Panc1 (cell line): Measurements from ENCODE around the gene MYH14. TPM values are rescaled to one million over a fixed set of nuclear protein-coding genes. Genes with fewer than 3 reads are reported as not detected.

Experiments
- ATAC-seq: fragments of 200-7000 bp; cut with Tn5 transposase; 2 replicates; pipeline ENCODE4 v1.9.1; 2020; ENCODE audit warnings: mild to moderate bottlenecking, moderate library complexity
- BruUV-seq: library from RNA; stranded (reverse); fragments of 400-500 nt; replicated peaks from 2 replicates; lab custom pipeline; 2021; lab: Mats Ljungman, UMichigan
- CTCF ChIA-PET: fragments of 300-600 bp; sonication (Branson Sonifier 250); formaldehyde crosslinking; loops from one replicate; lab custom pipeline; 2022; ENCODE audit warnings: antibody characterized with exemption; lab: Charles Lee
- POLR2A ChIA-PET: fragments of 300-600 bp; sonication (Branson Sonifier 250); formaldehyde crosslinking; loops from one replicate; lab custom pipeline; 2022; ENCODE audit warnings: antibody characterized with exemption; lab: Charles Lee
- DNase-seq: peaks from one replicate; pipeline ENCODE4 v3.0.0-alpha.2; 2010; ENCODE audit warnings: low read depth, low spot score
- H3K27ac ChIP-seq: 2 replicates; pipeline ENCODE4 v1.5.1; 2011; ENCODE audit warnings: mild to moderate bottlenecking, low read length, inconsistent platforms
- H3K27me3 ChIP-seq: fragments of 200-500 bp; sonication (Bioruptor generic); 2 replicates; pipeline ENCODE4 v1.6.0; 2014; ENCODE audit warnings: low read length, inconsistent platforms; ENCODE audit not compliant: control insufficient read depth, insufficient read depth
- H3K36me3 ChIP-seq: fragments of 200-500 bp; sonication (Bioruptor generic); 2 replicates; pipeline ENCODE4 v1.5.1; 2014; ENCODE audit warnings: inconsistent platforms, mild to moderate bottlenecking, low read length, moderate library complexity; ENCODE audit not compliant: control insufficient read depth, insufficient read depth
- H3K4me1 ChIP-seq: 2 replicates; pipeline ENCODE4 v1.5.1; 2011; ENCODE audit warnings: inconsistent platforms, mild to moderate bottlenecking, low read length, moderate library complexity; ENCODE audit not compliant: control insufficient read depth, insufficient read depth
- H3K4me3 ChIP-seq, 2 experiments: 2 replicates each; pipeline ENCODE4 v1.5.1; 2011 to 2012; ENCODE audit warnings: low read depth in 2 of 2, low read length in 2 of 2, mild to moderate bottlenecking in 2 of 2, inconsistent platforms in 1 of 2, moderate library complexity in 1 of 2
- H3K9me3 ChIP-seq: fragments of 200-500 bp; sonication (Bioruptor generic); 2 replicates; pipeline ENCODE4 v1.5.1; 2014; ENCODE audit warnings: low read depth, mild to moderate bottlenecking, inconsistent platforms, low read length, moderate library complexity; ENCODE audit not compliant: control insufficient read depth, insufficient read depth
- POLR2AphosphoS5 ChIP-seq: IDR thresholded peaks from 2 replicates; pipeline ENCODE4 v1.6.1; 2012; ENCODE audit warnings: mild to moderate bottlenecking, low read depth, low read length, moderate library complexity
- REST ChIP-seq, 2 experiments: IDR thresholded peaks; 2 replicates each; pipeline ENCODE4 v1.6.1; 2011 to 2012; ENCODE audit warnings: low read depth in 2 of 2, control low read depth in 1 of 2, low read length in 1 of 2, mild to moderate bottlenecking in 1 of 2, moderate library complexity in 1 of 2; ENCODE audit not compliant: insufficient read depth in 1 of 2
- SIN3A ChIP-seq: IDR thresholded peaks from 2 replicates; pipeline ENCODE4 v1.6.1; 2012; ENCODE audit warnings: low read depth, mild to moderate bottlenecking, low read length, moderate library complexity, borderline replicate concordance; ENCODE audit not compliant: insufficient read depth
- TCF7L2 ChIP-seq: IDR thresholded peaks from 2 replicates; pipeline ENCODE4 v1.6.1; 2011; ENCODE audit warnings: mild to moderate bottlenecking, low read depth, low read length, inconsistent platforms
- in situ Hi-C: cut with HindIII; loops from 2 replicates; pipeline ENCODE4 v1.10.0; 2016; ENCODE audit warnings: low sequenced_read_pairs, low pct_unique_long_range_greater_than_20kb
- intact Hi-C: fragments of 100-400 bp; cut with micrococcal nuclease; formaldehyde crosslinking; loops from one replicate; pipeline ENCODE4 v1.10.0; 2022; ENCODE audit not compliant: unreplicated experiment
- total RNA-seq: library from RNA; stranded (reverse); gene quantifications from one replicate; pipeline ENCODE4 v1.2.1, GENCODE V29; 2021; ENCODE audit not compliant: unreplicated experiment
- TF ChIP-seq, protein P1 (sequence below): fragments of 450-650 bp; IDR thresholded peaks from 2 replicates; pipeline ENCODE4 v1.5.1; 2017; ENCODE audit warnings: mild to moderate bottlenecking

Gene MYH14
- total RNA-seq, 1 experiment from 2014 or later: 23.8 TPM

- H3K9me3 ChIP-seq: no peaks in the 10 kb centered on the region
- H3K4me1 ChIP-seq: no peaks in the 10 kb centered on the region
- POLR2A ChIA-PET: no interaction called here
- H3K4me3 ChIP-seq: no peak overlapping the region
- CTCF ChIA-PET: interaction anchor here (0.6 kb wide), 1 partner anchor 160 kb away, joined by 3 read pairs; no protein-coding TSS in a partner anchor
- intact Hi-C loops (no loop called here), in situ Hi-C loops (no loop called here)
- H3K27ac ChIP-seq: no peak overlapping the region
- TF ChIP-seq, protein P1, sequence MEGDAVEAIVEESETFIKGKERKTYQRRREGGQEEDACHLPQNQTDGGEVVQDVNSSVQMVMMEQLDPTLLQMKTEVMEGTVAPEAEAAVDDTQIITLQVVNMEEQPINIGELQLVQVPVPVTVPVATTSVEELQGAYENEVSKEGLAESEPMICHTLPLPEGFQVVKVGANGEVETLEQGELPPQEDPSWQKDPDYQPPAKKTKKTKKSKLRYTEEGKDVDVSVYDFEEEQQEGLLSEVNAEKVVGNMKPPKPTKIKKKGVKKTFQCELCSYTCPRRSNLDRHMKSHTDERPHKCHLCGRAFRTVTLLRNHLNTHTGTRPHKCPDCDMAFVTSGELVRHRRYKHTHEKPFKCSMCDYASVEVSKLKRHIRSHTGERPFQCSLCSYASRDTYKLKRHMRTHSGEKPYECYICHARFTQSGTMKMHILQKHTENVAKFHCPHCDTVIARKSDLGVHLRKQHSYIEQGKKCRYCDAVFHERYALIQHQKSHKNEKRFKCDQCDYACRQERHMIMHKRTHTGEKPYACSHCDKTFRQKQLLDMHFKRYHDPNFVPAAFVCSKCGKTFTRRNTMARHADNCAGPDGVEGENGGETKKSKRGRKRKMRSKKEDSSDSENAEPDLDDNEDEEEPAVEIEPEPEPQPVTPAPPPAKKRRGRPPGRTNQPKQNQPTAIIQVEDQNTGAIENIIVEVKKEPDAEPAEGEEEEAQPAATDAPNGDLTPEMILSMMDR: no peak
- no peak for TF ChIP-seq POLR2AphosphoS5
- TF ChIP-seq REST (IDR thresholded peaks at IDR 0.05; ENCODE audit: insufficient read depth in 1 of 2, low read depth in 2 of 2, low read length in 1 of 2): no peak
- H3K36me3 ChIP-seq: no peaks in the 10 kb centered on the region
- BruUV-seq: no TSS peak
- no peaks in the 10 kb centered on the region for H3K27me3 ChIP-seq
- ATAC-seq (no peak), DNase-seq (no peak)
These were observed 98.2 kb downstream of the MYH14 start for GRCh38 chr19:50301607-50301971.

GRCh38 chr19:50303558-50303957, 100.1 kb downstream of the MYH14 start:
- no peaks in the 10 kb centered on the region for H3K27me3 ChIP-seq
- POLR2A ChIA-PET: no interaction called here
- no peaks in the 10 kb centered on the region for H3K9me3 ChIP-seq
- ATAC-seq: no peak
- intact Hi-C loops (no loop called here), in situ Hi-C loops (no loop called here)
- no TSS peak for BruUV-seq
- no peak for DNase-seq
- no peak overlapping the region for H3K4me3 ChIP-seq
- H3K36me3 ChIP-seq: no peaks in the 10 kb centered on the region
- no peak overlapping the region for H3K27ac ChIP-seq
- TF ChIP-seq TCF7L2 (no peak), SIN3A (no peak), REST (IDR thresholded peaks at IDR 0.05; ENCODE audit: insufficient read depth in 1 of 2, low read depth in 2 of 2, low read length in 1 of 2) (no peak), POLR2AphosphoS5 (no peak)
- TF ChIP-seq, protein P1: no peak
- CTCF ChIA-PET: no interaction called here
- no peaks in the 10 kb centered on the region for H3K4me1 ChIP-seq
